ENCODE results near the gene SPACA4.

DNA sequence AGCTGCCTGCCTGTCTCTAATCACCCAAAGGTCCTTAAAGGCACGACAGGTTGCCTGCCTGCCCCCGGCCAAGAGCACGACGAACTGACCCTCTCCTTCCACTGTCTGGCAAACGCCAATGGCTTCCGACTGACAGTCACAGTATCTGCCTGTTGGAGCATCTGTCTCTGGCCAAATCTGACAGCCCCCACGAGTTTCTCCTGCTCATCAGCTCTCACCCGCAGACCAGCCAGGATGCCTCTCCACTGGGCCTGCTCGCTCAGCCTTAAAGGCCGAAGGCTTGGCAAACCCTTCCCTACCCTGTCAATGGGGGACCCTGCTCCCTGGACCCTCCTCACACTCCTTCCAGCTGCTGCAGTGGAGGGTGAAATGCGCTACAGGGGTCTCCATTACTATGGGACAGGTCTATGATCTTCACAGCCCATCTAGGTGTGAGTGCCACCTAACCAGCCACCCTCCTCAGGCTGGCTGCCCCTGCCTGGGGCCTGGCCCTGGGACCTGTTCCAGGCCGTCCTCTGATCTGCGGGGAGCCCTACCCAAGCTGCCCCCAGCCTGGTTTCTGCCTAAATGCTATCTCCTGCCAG lies 7.4 kb downstream of the SPACA4 start:
- no peak for TF ChIP-seq POLR2A (IDR thresholded peaks at IDR 0.05; ENCODE audit: low read length)
- no peak for TF ChIP-seq GATA1 (IDR thresholded peaks at IDR 0.05; ENCODE audit: low read depth, low read length)
